ENCODE results near the gene ZNF521. TPM values are rescaled to one million over a fixed set of nuclear protein-coding genes. Genes with fewer than 3 reads are reported as not detected.

The ZNF521 gene
- total RNA-seq, 4 donors from 2014 or later, result 4.7 to 15.4 (median 7.7) TPM

DNA sequence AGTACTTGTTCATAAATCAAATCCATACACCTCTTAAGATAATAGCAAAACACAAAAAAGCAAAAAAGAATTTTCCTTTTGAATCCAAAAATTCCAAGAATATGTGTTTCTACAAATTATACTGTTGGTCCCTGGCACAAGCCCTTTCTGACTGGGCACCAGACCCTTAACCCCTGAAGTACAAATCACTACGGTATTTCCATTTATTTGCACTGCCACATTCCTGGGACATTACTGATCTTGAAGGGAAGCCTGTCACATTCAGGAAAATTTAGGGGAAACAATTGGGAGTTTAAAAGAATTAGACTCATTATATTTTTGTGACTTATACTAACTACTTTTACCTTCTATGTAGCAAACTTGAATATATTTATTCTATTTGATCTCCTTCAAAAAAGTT is 98.8 kb downstream of the ZNF521 start:
- H3K4me3 ChIP-seq (ENCODE audit: low read depth, poor library complexity, severe bottlenecking), result no peak overlapping the region
- intact Hi-C loops (cut with DNase I; ENCODE audit: low total_unique reads), result no loop called here
- DNase-seq (ENCODE audit: low spot score in 2 of 2), result no peak
- TF ChIP-seq, protein P1, sequence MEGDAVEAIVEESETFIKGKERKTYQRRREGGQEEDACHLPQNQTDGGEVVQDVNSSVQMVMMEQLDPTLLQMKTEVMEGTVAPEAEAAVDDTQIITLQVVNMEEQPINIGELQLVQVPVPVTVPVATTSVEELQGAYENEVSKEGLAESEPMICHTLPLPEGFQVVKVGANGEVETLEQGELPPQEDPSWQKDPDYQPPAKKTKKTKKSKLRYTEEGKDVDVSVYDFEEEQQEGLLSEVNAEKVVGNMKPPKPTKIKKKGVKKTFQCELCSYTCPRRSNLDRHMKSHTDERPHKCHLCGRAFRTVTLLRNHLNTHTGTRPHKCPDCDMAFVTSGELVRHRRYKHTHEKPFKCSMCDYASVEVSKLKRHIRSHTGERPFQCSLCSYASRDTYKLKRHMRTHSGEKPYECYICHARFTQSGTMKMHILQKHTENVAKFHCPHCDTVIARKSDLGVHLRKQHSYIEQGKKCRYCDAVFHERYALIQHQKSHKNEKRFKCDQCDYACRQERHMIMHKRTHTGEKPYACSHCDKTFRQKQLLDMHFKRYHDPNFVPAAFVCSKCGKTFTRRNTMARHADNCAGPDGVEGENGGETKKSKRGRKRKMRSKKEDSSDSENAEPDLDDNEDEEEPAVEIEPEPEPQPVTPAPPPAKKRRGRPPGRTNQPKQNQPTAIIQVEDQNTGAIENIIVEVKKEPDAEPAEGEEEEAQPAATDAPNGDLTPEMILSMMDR (IDR thresholded peaks at IDR 0.05), result no peak
- no peak for TF ChIP-seq POLR2A (IDR thresholded peaks at IDR 0.05)
- WGBS, 2 donors, result 54 to 67% methylated on average over 1 of the region's 1 CpG

DNA sequence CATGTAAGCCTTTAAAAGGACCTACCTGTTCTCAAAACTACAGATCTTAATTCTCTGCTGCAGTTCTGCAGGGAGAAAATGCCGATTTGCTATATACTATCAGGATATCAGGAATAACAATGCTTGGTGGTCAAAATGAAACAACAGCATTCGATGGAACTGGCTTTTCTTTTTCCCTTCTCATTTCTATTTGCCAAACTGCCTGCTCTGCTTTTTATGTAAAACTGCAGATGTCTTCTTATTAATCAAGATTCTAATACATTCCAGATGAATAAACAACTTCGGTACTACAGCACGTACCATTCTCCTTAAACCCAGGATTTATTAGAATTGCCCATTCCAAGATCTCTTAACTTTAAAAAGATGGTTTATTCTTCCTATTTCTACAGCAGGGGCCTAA is 100.9 kb downstream of the ZNF521 start:
- intact Hi-C loops (cut with DNase I; ENCODE audit: low total_unique reads), result no loop called here
- 65 to 73% methylated on average over 4 of the region's 4 CpGs for WGBS, 2 donors
- TF ChIP-seq, protein P1 (IDR thresholded peaks at IDR 0.05), result no peak
- TF ChIP-seq POLR2A (IDR thresholded peaks at IDR 0.05), result no peak
- no peak overlapping the region for H3K4me3 ChIP-seq (ENCODE audit: low read depth, poor library complexity, severe bottlenecking)
- no peak for DNase-seq (ENCODE audit: low spot score in 2 of 2)

DNA sequence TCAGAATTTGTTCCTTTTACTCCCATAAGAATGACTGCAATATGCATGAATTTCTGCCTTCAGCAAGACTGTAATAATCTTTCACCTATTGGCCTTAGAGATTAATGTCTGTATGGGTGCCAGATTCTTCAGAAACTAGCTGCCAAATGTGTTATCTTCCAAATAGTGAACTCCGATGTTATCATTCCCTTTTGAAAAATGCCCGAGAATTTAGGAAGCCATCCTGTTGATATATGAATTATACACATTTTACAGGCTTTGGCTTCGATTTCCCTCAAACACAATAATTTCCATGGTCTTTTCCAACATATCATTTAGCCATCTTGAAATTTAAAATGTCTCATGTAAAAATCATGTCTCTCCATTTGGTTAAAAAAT is 101.5 kb downstream of the ZNF521 start:
- intact Hi-C loops (cut with DNase I; ENCODE audit: low total_unique reads), result no loop called here
- no peak for TF ChIP-seq POLR2A (IDR thresholded peaks at IDR 0.05)
- TF ChIP-seq, protein P1 (IDR thresholded peaks at IDR 0.05), result no peak
- no peak overlapping the region for H3K4me3 ChIP-seq (ENCODE audit: low read depth, poor library complexity, severe bottlenecking)
- no peak for DNase-seq (ENCODE audit: low spot score in 2 of 2)
- 30 to 35% methylated on average over 3 of the region's 3 CpGs for WGBS, 2 donors

DNA sequence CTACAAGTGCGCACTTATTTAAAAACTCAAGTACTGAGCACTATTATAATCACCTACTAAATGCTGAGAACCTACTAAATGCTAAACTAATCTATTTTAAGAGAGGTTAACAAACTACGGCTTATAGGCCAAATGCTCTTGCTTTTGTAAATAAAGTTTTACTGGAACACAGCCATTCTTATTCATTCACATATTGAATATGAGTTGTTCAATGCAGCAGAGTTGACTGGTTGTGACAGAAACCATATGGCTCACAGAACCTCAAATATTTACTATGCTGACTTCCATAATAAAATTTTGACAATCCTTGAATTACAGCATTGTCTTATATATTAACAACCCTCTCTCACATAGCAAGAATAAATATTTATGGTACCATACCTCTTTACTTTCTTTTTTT is 103.2 kb downstream of the ZNF521 start:
- intact Hi-C loops (cut with DNase I; ENCODE audit: low total_unique reads), result no loop called here
- 88 to 90% methylated on average over 2 of the region's 2 CpGs for WGBS, 2 donors
- no peak overlapping the region for H3K4me3 ChIP-seq (ENCODE audit: low read depth, poor library complexity, severe bottlenecking)
- TF ChIP-seq, protein P1 (IDR thresholded peaks at IDR 0.05), result no peak
- no peak for TF ChIP-seq POLR2A (IDR thresholded peaks at IDR 0.05)
- DNase-seq (ENCODE audit: low spot score in 2 of 2), result no peak

DNA sequence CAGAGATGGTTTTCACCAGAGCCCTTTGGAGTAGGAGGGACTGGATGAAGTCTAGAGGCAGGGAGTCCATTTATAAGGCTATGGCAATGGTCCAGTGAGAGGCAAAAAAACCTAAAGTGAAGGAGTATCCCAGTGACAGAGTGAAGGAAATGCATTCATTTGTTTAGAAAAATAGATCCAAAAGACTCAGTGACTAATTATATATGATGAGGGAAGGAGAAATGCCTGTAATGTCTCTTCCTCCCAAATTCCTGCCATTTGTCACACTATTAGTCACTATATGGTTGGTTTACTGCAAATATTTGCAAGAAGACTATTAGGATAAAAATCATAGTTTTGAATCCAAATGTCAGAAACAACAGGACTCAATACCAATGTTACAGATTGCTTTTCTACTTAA is 104.2 kb downstream of the ZNF521 start:
- no peak for TF ChIP-seq POLR2A (IDR thresholded peaks at IDR 0.05)
- TF ChIP-seq, protein P1 (IDR thresholded peaks at IDR 0.05), result no peak
- DNase-seq (ENCODE audit: low spot score in 2 of 2), result no peak
- H3K4me3 ChIP-seq (ENCODE audit: low read depth, poor library complexity, severe bottlenecking), result no peak overlapping the region
- intact Hi-C loops (cut with DNase I; ENCODE audit: low total_unique reads), result no loop called here

DNA sequence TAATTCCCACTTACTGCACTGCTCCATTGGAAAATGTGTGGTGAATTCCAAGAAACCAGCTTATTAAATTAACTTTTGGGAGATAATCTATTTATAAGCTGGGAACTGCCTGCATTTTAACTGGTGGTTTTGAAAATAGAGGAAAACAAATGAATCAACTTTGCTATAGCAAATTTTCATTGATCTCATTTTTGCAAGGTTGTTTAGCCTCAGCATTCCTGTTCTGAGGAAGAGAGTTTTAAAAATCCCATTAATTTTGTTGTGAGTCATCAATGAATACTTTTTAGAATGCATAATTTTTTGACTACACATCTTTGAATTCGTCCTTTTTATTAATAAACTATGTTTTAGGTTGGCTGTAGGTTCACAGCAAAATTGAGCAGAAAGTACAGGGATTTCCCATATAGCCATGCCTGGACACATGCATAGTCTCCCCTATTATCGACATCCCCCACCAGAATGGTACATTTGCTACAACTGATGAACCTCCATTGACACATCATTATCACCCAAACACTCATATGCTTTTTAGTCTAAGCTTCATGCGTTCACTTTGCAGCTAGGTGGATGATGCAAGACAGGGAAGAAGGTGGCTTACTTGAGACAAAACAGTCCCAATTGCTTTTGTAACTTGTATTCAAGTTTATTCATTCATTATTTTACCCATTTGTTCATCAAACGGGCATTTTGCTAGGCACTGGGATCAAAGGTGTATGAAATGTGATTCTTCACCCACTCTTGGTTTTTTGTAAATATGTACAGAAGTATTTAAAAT is 106.9 kb downstream of the ZNF521 start:
- H3K4me3 ChIP-seq (ENCODE audit: low read depth, poor library complexity, severe bottlenecking), result no peak overlapping the region
- intact Hi-C loops (cut with DNase I; ENCODE audit: low total_unique reads), result no loop called here
- WGBS, 2 donors, result 82 to 86% methylated on average over 4 of the region's 4 CpGs
- no peak for DNase-seq (ENCODE audit: low spot score in 2 of 2)
- TF ChIP-seq POLR2A (IDR thresholded peaks at IDR 0.05), result no peak
- TF ChIP-seq, protein P1 (IDR thresholded peaks at IDR 0.05), result no peak
